ENCODE data around the gene FAM222A. TPM values are rescaled to one million over a fixed set of nuclear protein-coding genes. Genes with fewer than 3 reads are reported as not detected.

FAM222A gene
- total and polyA plus RNA-seq, 2 of the 8 experiments (the other 6 are each of a cell fraction or from before 2014, with no cell fraction given) = 0.94 to 1.1 TPM

DNA sequence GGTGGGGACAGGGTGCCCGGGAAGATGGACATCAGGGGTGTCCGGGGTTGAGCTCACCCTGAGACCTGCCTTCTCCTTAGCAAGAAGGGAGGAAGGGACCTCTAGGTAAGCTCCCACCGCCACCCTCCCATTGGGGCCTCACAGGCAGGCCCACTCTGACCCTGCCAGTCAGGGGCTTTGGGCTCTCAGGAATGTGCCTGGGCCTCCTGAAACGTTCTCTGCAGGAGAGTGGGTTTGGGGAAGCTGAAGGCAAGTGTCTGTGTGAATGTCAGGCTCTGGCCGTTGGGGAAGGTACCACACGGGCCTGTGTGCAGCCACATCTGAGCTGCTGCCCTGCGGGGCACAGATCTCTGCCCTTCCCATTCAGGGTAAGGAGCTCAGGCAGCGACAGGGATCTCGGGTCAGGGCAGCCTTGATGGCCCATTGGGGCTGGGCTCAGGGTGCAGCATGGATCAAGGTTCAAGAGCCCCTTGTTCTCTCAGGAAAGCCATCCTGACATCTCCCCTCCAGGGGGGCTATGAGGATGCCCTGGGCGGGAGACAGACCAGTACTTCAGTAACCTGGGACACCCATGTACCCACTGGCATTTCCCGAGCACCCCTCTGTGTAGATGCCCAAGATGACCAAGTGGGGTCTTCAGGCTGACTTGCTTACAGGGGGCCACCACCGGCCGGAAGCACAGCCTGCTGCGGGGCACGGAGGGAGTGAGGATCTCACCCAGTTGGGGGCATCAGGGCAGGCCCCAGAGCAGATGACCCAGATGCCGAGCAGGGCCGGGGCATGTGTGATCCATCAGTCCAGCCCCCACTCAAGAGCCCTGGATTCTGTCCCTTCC lies 29.7 kb downstream of the FAM222A start (continued):
- TF ChIP-seq, protein P1, sequence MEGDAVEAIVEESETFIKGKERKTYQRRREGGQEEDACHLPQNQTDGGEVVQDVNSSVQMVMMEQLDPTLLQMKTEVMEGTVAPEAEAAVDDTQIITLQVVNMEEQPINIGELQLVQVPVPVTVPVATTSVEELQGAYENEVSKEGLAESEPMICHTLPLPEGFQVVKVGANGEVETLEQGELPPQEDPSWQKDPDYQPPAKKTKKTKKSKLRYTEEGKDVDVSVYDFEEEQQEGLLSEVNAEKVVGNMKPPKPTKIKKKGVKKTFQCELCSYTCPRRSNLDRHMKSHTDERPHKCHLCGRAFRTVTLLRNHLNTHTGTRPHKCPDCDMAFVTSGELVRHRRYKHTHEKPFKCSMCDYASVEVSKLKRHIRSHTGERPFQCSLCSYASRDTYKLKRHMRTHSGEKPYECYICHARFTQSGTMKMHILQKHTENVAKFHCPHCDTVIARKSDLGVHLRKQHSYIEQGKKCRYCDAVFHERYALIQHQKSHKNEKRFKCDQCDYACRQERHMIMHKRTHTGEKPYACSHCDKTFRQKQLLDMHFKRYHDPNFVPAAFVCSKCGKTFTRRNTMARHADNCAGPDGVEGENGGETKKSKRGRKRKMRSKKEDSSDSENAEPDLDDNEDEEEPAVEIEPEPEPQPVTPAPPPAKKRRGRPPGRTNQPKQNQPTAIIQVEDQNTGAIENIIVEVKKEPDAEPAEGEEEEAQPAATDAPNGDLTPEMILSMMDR (IDR thresholded peaks at IDR 0.05; ENCODE audit: control extremely low read depth in 1 of 3, insufficient read depth in 1 of 3, low read depth in 1 of 3, low read length in 3 of 3) = no peak
